NCI-H2171 (cell line): ENCODE results near the gene TSC22D2.

ENCODE experiments used
- DNase-seq: peaks from one replicate; lab custom pipeline; 2025; lab: John Stamatoyannopoulos, UW

TSC22D2 gene

DNA sequence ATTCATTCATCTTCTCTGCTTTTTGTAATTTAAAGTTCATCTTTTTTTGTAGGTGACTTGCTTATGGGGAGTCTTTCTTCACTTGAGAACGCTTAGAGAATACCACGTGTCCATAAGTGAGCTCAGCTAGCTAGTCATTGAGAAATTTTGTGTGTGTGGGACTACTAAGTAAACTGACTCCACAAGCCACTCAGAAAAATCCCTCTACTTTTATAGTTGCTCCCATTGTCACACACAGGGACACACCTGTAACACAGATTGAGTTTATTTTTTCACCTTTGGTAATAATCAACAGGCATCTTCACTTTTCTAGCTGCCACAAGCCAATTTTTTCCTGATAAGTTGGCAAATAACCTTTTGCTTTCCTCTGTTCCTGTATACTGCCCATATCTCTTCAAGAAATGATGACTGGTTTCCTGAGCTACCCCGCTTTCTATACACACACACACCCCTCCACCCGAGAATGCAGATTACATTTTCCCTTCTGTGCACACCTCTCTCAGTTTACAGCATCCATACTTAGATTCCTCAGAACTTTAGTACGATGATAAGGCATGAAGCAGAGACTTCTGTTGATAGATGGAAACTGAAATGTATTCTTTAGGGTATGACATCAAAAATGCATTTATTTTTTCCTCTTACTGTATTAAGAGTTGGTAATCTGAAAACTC, 4.6 kb downstream of the TSC22D2 start:
- no peak for DNase-seq

DNA sequence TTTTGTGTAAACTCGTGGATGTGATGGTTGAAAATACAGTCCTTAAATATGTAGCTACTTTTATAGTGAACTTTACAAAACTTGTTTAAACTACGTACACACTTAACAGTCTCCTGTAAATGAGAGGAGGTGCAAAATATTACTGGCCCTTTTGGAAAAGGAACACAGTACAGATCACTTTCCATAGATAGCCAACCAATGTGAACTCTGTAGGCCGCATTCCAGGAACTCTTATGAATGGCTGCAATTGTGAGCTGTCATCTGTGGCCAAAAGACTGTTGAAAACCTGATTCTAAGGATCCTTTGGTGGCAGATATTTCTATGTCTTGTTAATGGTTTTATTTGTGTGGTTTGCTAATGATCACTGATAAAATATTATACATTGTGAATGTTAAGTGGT, 6.2 kb downstream of the TSC22D2 start:
- DNase-seq: no peak

DNA sequence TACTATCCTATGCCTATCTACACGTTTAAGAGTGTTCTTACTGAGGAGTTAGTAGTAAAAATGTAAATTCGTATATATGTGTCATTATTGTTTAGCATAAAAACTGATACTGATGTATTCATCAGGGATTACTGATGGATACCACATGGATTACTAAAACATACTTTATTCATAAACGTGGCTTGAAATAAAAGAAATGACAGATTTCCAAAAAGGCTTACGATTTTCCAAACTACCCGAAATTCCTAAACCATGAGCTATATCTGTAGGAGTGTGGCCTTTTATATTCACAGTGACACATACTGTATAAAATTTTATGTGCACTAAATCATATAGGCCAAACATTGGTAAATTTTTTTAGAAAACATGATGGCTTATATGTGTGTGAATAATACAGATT, 6.9 kb downstream of the TSC22D2 start:
- DNase-seq: no peak

DNA sequence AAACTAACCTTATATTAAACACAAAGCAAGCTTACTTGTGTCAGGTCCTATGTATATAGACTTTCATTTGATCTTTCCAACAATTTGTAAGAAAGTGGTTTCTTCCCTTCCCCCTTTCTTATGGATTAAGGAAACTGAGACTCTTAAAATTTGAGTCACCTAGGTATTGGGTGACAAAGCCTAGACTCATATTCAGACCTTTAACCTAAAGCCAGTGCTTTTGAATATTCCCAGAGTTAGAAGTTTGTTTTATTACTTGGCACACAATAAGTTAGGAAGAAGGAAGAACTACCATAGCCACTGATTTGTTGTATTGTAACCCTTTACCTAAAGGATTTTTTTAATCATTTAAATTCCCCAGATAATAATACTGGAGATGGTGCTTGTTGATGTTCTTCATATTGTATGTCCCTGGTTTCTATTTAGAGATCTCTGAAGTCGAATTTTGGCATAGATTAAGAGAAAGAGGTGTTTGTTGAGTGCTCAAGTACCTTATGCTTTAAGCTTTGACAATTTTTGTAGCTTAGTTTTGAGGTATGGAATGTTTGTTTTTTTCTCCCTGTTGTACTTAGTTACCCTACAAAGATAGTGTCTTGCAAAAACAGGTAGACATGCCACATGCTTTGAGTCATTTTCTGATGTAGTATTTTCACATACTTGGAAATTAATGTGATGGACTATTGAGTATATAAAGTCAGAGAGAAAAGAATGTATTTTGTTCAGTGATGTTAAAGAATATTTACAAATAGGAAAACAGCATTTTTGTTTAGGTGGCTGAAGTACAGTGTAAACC, 11.2 kb downstream of the TSC22D2 start:
- DNase-seq: no peak

DNA sequence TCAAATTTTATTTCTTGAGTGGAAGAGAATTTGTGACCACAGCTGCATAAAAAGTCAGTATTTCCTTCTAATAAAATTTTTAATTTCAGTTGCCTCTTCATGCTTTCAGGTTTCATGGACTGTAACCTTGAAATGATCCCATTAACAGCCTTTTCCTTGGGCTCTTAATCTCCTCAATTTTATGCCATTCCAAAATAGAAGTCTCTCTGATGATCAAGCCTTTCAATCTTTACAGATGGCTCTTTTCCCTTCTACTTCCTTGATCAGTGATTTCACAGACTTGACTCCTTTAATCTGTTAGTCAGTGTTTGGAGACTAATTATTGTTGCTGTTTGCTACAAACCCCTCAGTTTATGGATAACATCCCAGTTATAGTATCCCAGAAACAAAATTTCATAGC, 11.9 kb downstream of the TSC22D2 start:
- no peak for DNase-seq

DNA sequence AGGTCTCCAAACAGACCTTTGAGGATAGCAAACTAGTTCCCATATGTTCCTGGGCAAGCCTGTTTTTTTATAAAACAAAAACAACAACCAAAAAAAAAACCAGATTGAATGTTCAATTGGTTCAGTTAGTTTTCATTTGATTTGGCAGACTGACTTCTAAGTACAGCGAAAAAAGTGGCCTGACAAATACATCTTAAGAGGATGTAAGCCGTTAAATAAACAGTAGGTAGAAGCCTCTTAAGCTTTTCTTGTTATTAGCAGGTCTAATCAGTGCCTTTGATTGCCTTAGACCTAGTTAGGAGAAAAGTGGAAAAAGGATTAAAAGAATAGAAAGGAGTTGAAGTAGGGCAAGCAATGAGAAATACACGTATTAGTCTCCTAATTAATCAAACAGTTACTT, 13.2 kb downstream of the TSC22D2 start:
- DNase-seq: no peak

DNA sequence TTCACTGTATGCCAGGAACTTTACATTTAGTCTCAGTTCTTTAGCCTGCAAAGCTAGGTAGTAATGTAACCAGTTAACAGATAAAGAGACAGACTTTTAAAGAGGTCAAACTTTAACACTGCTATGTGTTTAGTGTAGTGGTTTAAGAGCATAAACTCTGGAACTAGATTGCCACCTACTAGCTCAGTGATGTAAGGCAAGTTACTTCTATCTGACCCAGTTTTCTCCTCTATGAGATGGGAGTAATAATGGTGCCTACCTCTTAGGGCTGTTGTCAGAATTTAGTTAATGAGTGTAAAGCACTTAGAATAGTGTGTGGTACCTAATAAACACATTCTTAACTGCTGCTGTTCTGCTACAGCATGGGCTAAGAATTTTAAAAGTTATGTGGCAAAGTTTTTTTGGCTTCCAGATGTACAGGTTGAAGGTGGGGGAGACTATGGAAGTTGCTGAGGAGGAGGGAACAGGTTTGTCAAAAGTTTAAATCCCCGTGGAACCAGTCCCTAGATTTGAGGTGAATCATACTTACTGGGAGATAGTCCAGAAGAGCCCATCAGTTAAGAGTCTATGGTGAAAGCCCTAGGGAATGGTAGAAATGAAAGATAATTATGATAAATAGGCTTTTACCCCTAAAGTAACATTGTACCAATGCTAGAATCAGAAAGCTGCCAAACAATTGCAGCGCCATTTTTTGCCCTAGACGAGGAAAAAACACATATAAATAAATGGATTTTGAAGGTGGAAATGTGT, 13.9 kb downstream of the TSC22D2 start:
- DNase-seq: no peak

DNA sequence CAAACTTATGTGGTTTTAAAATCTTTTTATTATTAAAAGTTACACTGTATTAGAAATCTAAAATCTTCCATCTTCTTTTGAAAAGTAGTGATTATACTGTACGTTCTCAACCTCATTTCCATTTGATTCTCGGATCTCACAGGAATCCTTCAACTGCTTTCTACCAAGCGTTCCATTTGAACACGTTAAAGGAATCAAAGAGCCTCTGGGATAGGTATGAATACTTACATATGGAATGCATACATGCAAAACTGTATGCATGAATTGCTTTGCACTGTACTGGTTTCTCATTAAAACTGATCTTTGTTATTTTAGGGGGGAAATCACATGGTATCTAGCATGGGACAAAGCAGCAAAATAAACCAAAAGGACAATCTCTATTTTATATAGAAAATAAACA, 14.8 kb downstream of the TSC22D2 start:
- DNase-seq: no peak

DNA sequence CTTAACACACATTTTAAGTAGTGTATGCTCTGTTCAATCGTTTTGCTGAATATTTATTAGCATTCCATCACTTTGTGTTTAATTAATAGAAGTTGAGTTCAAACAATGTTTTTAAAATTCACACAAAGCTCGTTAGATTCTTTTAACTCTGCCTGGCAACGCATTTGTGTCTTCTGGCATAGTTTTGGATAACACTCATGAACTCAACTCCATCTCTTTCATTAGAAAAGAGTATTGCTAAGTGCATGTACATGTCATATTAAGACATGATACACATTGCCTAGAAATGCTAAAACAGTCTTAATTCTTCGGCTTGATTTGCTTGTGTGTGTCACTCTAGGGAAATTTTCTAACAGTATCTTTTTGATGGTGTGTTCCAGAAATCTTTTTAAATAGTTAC, 15.7 kb downstream of the TSC22D2 start:
- DNase-seq: no peak

DNA sequence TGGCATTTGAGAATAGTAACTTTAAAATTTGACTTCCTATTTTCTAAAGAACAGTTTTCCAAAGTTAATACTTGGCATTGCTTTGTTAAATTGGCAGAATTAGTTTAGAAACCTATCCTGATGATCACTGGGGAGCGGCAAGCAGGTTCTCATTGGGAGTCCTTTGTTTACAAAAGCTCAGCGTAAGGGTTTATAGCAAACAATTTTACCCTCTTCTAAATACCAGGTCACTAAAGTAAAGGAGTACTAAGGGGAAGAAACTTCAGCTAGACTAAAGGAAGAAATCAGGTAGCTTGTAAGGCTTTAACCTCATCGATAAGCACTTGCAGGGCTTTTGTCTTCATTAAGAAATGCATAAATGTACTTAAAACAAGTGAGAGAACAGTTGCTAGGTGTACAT, 18.2 kb downstream of the TSC22D2 start:
- no peak for DNase-seq

DNA sequence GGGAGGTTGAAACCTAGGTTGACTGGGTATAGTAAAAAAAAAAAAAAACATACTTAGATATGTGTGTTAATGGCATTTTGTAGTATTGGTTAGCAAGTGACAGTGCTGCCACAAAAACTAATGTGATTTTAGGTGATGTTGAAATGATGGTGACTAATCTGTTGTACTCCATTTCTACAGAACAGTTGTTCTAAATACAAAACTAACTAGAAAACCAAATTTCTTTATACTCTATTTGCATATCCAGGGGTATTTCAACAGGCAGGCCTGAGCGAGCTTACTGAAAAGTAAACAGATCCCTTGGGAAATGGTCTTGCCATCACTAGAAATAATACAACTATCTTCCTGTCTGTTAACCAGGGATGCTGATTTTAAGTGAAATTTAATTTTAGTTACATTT, 20.5 kb downstream of the TSC22D2 start:
- no peak for DNase-seq

DNA sequence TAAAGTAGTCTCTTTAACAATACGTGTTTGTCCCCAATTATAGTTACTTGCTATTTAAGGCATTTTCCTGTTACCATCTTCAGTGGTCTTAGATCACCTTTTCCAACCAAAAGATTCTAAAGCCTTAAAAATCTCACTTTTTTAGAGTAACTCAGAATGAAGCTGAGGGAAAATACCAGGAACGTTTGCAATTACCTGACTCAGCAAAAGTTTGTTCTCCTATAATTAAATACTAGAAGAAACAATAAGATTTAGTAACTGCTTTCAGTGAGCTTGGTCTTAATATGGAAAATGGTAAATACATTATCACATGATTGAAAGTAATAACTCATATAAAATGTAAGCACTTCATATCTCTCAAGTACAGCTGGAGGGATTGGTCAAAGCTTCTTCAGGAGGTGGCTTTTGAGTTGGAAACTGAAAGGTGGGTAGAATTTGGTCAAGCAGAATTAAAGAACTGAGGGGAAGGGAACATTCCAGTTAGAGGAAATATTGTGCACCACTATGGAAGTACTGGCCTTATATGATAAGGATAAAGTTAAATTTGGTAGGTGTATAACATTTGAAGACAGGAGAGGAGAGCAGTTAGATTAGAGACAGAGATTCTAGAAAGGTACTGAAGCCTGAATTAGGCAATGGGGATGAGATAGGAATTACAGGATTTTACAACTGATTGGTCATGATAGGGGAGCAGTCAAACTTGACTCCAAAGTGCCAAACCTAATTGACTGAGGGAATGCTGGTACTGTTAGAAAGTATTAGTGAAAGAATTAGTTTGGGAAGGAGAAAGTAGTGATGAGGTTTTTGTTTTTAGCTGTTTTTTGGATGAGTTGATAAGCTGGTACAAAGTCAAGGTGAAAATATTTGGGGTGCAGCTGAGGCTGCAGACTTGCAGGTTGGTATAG, 21.9 kb downstream of the TSC22D2 start:
- DNase-seq: no peak

DNA sequence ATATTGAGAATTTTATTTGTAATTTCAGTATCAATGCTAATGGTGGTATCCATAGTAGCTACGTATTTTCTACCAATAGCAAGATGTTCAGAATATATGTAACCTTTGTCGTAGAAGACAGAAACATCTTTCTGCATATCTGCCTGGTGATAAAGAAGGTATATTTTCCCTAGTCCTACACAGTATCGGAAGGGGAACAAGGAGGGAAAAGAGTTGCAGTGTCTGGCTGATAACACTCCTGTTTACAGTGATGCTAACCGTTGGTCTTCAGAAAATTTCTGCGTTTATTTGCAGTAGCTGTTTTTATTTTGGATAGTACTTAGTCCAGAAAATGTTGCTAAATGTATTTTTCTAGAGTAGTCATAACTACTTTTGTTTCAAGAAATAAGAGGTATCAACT, 25.2 kb downstream of the TSC22D2 start:
- DNase-seq: no peak

DNA sequence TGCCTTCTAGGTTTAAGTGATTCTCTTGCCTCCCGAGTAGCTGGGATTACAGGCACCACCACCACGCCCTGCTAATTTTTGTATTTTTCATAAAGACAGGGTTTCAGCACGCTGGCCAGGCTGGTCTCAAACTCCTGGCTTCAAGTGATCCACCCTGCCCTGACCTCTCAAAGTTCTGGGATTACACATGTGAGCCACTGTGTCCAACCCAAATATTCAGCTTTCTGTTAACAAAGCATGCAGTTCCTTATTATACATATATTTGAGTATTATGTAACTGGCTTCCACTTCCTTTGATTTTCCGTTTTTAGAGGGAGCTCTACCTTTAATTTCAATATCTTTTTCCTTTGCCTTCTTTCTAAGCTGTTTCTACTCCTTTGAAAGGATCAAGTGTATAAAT, 26.1 kb downstream of the TSC22D2 start:
- DNase-seq: no peak

DNA sequence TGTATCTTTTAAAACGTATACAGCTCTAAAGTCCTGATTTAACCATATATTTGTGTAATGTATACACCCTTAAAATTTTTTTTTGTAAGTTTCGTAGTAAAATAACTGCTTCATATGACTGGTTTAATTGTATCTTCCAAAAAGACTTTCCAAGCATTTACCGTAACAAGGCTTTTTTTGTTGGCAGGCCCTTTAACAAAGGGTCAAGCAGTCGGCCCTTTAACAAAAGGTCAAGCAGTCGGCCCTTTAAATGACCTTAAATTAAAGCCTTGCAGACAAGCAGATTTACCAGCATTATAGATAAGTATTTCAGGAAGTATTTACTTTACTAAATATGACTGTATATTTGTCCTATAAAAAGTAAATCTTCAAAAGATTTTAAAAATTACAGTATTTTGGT, 28.1 kb downstream of the TSC22D2 start:
- no peak for DNase-seq

DNA sequence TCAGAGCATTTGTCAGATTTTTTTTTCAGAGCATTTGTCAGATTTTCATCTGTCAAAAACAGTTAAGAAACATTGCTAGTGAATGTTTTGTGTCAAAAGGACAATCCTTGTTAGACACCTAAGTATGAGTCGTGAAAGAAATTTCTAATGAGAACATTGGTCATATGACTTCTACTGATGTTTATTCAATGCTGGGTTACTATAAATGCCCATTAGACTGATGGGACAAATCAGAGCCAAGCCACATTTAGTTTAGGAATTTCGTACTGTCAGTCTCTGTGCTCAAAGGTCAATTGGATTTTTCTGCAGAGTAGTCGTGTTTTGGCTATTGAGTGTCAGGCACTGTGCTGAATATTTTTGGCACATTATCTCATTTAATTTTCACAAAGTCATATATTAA, 31.6 kb downstream of the TSC22D2 start:
- DNase-seq: no peak

DNA sequence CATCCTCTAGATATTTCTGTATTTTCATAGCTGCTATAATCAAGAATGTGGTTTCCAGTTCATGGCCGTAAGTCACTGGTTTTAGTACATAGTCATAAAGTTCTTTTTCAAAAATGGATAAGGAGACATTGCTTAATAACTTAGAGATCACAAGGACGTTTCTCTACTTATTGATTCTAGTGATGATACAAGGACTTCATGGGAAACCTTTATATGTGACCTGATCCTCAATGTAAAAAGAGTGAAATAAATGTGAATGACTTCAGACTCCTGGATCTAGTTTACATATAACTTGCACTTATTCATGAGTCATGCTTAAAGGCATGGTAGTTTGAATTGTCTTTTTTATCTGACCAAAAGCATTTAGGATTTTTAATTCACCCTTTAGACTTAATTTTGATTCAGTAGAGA, 35.2 kb downstream of the TSC22D2 start:
- DNase-seq: no peak

DNA sequence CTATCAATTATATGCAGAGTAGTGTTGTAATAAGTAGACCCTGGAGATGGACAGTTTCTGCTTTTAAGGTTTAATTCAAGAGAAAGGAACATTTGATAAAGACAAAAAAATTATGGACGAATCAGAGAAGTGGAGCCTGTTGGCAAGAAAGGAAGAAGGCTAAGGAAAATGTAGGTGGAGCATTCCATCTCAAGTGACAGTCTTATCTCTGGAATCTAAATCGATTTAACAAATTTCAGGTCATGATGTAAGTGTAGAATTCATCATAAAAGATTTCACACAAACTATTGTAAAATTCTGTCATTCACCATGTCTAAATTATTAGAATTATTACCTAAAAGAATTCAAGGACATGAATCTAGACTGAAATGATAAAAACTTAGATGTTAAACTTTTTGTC, 36.3 kb downstream of the TSC22D2 start:
- DNase-seq: no peak

DNA sequence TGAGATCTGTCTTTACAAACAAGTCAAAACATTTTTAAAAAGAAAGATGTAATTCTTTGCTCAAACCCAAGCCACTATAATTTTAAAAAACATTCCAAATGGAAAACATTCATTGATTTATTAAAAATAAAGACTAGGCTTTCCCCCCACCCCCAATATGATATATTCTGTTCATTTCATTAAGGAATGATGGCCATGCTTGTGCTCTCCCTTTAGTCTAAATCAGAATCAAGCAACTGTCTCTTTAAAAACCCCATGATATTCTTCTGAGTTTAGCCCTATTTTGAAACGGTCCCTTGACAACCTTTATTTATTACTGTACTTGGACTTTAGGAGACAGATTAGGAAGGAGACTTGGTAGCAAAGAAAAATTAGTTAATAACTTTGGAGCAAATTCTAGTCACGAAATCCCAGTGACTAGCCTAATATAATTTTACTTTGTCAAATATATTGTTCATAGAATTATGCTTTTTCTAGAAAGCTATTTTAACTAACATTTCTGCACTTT, 38.4 kb downstream of the TSC22D2 start:
- DNase-seq: no peak

DNA sequence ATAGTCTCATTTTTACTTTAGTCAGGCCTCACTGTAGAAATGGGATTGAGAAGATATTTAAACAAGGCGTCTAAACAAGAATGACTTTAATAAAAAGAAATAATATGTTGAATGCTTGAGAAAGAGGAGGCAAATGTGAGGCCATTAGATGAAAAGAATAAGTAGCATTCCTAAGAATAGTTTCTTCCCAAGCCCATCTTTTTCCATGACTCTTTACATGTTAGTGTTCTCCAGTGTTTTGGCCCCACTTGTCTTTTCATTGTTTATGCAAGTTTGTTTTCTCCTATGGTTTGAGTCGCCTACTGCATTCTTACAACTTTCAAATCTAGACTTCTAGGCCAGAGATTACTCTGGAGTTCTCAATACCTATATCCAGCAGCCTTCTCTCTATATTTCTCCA, 39.0 kb downstream of the TSC22D2 start:
- DNase-seq: no peak

DNA sequence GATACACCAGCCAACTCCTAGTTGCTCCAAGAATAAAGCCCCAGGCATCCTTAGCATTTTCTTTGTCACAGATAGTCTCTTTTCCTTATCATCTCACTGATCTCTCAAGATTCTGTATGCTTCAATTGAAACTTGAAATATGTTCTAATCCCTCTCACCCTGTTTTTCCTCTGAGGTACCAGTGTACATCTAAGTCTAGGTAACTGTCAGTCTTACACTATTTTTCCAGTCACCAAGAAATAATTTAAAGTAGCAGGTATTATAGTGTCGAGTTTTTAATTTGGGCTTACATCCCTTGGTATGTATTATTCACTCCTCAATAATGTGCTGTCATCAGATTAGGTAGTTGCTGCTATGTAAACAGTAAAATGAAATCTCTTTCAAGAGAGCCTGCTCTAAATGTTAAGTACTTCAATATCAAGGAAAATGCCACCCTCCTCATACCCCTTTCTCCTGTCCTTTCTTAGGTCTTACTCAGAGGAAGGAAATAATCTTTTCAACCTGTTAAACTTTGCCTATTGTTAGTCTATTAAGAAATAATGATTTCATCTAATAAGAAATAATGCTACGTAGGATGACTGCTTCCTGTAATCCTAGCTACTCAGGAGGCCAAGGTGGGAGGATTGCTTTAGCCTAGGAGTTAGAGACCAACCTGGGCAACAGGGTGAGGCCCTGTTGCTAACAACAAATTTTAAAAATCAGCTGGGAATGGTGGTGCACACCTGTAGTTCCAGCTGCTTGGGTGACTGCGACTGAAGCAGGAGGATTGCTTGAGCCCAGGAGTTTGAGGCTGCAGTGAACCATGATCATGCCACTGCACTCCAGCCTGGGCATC, 39.8 kb downstream of the TSC22D2 start:
- DNase-seq: no peak
